K562 (cell line): Measurements from ENCODE around the gene OPN1MW3.
"Not testable (repeated sequence)": the region's sequence is repeated elsewhere in the genome, so short reads cannot be mapped to it uniquely, and the experiment has no call there.

Experiments used
- CTCF ChIP-seq, 3 experiments: IDR thresholded peaks in 2 of 3; conservative IDR thresholded peaks in 1 of 3; 2 replicates each; pipeline ENCODE4 v1.5.1; 2011 to 2012; ENCODE audit warnings: low read length in 3 of 3, mild to moderate bottlenecking in 3 of 3, control low read depth in 2 of 3, improper control_type of control experiment in 1 of 3, inconsistent platforms in 1 of 3, low read depth in 1 of 3, mixed read lengths in 1 of 3, moderate library complexity in 1 of 3; ENCODE audit not compliant: insufficient read depth in 2 of 3
- DNMT1 ChIP-seq: fragments of 450-650 bp; IDR thresholded peaks from 2 replicates; pipeline ENCODE4 v1.6.1; 2016; ENCODE audit warnings: antibody characterized with exemption, mild to moderate bottlenecking
- FOXK1 ChIP-seq: sonication (generic); formaldehyde crosslinking; IDR thresholded peaks from 2 replicates; pipeline ENCODE4 v1.8.0; 2022; ENCODE audit warnings: missing genetic modification reagents, mild to moderate bottlenecking, borderline replicate concordance
- FOXM1 ChIP-seq, 2 experiments: fragments of 450-650 bp in 1 of 2; sonication (generic) in 1 of 2; formaldehyde crosslinking in 1 of 2; IDR thresholded peaks; 2 replicates each; pipeline versions ENCODE4 v1.6.1 to v1.9.0; 2017 to 2022; ENCODE audit warnings: low read depth in 2 of 2, mild to moderate bottlenecking in 2 of 2, missing genetic modification reagents in 1 of 2, moderate library complexity in 1 of 2
- JUN ChIP-seq, 2 experiments: sonication (generic) in 1 of 2; formaldehyde crosslinking in 1 of 2; IDR thresholded peaks; 2 replicates each; pipeline versions ENCODE4 v1.6.1 to v1.8.0; 2012 to 2022; ENCODE audit warnings: borderline replicate concordance in 2 of 2, mild to moderate bottlenecking in 2 of 2, improper control_type of control experiment in 1 of 2, low read depth in 1 of 2, low read length in 1 of 2, missing genetic modification reagents in 1 of 2
- POLR2A ChIP-seq: fragments of 450-650 bp; conservative IDR thresholded peaks from 2 replicates; pipeline ENCODE4 v1.6.1; 2016
- RBM34 ChIP-seq: fragments of 200-400 bp; formaldehyde crosslinking; IDR thresholded peaks from 2 replicates; pipeline ENCODE4 v1.6.1; 2018; ENCODE audit warnings: low read length, borderline replicate concordance; ENCODE audit not compliant: insufficient read depth
- RBM39 ChIP-seq: fragments of 200-400 bp; formaldehyde crosslinking; optimal IDR thresholded peaks from 2 replicates; pipeline ENCODE3; 2018; ENCODE audit warnings: low read depth, low read length
- SIN3A ChIP-seq, 2 experiments: fragments of 150-350 bp in 1 of 2; IDR thresholded peaks; 2 replicates each; pipeline ENCODE4 v1.6.1; 2011 to 2016; ENCODE audit warnings: borderline replicate concordance in 2 of 2, low read depth in 2 of 2, low read length in 2 of 2, mild to moderate bottlenecking in 2 of 2, moderate library complexity in 2 of 2; ENCODE audit not compliant: control insufficient read depth in 1 of 2
- SNIP1 ChIP-seq: fragments of 450-650 bp; IDR thresholded peaks from 2 replicates; pipeline ENCODE4 v1.7.1; 2017; ENCODE audit warnings: low read depth, mild to moderate bottlenecking
- TRIM28 ChIP-seq: fragments of 450-650 bp; IDR thresholded peaks from 2 replicates; pipeline ENCODE4 v1.6.1; 2017
- ZBTB12 ChIP-seq: fragments of 250-450 bp; sonication (Bioruptor Pico); IDR thresholded peaks from 2 replicates; pipeline ENCODE4 v1.4.0; 2020
- ZNF24 ChIP-seq: fragments of 450-650 bp; IDR thresholded peaks from 2 replicates; pipeline ENCODE4 v1.6.1; 2016
- TF ChIP-seq, protein P1 (sequence below): fragments of 450-650 bp; IDR thresholded peaks from 2 replicates; pipeline ENCODE4 v1.6.1; 2017; ENCODE audit warnings: mild to moderate bottlenecking, moderate library complexity

- TF ChIP-seq RBM34; CTCF (IDR thresholded peaks at IDR 0.05 in 2 of 3, conservative IDR thresholded peaks at IDR 0.05 in 1 of 3; ENCODE audit: insufficient read depth in 2 of 3, low read depth in 1 of 3, low read length in 3 of 3); ZNF24; TRIM28; POLR2A; RBM39; SIN3A (IDR thresholded peaks at IDR 0.05; ENCODE audit: borderline replicate concordance in 2 of 2, control insufficient read depth in 1 of 2, low read depth in 2 of 2, low read length in 2 of 2); JUN (IDR thresholded peaks at IDR 0.05; ENCODE audit: borderline replicate concordance, low read depth, low read length); JUN (CRISPR knock-in tag; IDR thresholded peaks at IDR 0.05; ENCODE audit: borderline replicate concordance); DNMT1; SNIP1; FOXK1; FOXM1 (IDR thresholded peaks at IDR 0.05; ENCODE audit: low read depth); FOXM1 (CRISPR knock-in tag; IDR thresholded peaks at IDR 0.05; ENCODE audit: low read depth); ZBTB12 (CRISPR knock-in tag): not testable (repeated sequence)
- TF ChIP-seq, protein P1, sequence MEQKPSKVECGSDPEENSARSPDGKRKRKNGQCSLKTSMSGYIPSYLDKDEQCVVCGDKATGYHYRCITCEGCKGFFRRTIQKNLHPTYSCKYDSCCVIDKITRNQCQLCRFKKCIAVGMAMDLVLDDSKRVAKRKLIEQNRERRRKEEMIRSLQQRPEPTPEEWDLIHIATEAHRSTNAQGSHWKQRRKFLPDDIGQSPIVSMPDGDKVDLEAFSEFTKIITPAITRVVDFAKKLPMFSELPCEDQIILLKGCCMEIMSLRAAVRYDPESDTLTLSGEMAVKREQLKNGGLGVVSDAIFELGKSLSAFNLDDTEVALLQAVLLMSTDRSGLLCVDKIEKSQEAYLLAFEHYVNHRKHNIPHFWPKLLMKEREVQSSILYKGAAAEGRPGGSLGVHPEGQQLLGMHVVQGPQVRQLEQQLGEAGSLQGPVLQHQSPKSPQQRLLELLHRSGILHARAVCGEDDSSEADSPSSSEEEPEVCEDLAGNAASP: not testable (repeated sequence)
Measured at GRCh38 chrX:154263072-154263471, 5.7 kb downstream of the OPN1MW3 start.
